Muscle of back (tissue), 11 donors: ENCODE measurements around the gene UBE2O. TPM values are rescaled to one million over a fixed set of nuclear protein-coding genes. Genes with fewer than 3 reads are reported as not detected.
A peak's percentile ranks its signal among the peaks of the same experiment; 100 is the strongest.

Experiments used
- DNase-seq, 3 donors: peaks; one replicate each; pipeline versions ENCODE4 v3.0.0 to v3.0.0-alpha.2; 2013
- polyA plus RNA-seq, 10 donors: library from polyadenylated mRNA; unstranded; fragments of 120-200 nt; gene quantifications; one replicate each; pipeline ENCODE4 v1.2.1, GENCODE V29; 2013; ENCODE audit not compliant: insufficient read length in 10 of 10

Gene UBE2O
- polyA plus RNA-seq, 10 donors: 13.0 to 24.8 (median 16.2) TPM

DNA sequence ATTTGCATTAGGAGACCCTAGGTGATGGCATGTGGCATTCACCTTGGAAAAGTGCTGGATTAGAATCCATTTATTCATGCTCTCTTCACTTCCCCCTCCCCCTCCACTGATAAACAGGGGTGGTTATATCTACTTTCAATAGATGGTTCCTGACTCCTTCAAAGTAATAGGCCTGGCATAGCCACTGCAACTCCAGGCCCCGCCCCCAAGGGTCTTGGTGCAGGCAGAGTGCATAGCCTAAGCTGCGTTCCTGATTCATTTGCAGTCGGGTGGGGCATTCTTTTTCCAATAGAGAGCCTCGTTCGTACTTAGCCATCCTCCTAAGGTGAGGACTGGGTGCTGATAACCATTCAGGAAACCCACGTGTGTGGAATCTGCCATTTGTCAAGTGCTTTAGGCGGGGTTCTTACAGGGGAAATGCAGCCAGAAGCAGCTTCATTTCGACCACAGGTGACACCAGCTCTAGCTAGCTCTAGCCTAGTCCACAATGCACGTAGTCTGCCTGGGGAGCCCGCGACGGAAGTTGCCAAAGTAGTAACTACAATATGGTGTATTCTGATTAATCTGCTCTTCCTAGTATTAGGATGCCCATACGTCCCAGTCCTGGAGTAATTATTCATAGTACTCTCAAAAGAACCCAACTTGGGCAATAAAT is 11.1 kb downstream of the UBE2O start:
- DNase-seq: no peak

DNA sequence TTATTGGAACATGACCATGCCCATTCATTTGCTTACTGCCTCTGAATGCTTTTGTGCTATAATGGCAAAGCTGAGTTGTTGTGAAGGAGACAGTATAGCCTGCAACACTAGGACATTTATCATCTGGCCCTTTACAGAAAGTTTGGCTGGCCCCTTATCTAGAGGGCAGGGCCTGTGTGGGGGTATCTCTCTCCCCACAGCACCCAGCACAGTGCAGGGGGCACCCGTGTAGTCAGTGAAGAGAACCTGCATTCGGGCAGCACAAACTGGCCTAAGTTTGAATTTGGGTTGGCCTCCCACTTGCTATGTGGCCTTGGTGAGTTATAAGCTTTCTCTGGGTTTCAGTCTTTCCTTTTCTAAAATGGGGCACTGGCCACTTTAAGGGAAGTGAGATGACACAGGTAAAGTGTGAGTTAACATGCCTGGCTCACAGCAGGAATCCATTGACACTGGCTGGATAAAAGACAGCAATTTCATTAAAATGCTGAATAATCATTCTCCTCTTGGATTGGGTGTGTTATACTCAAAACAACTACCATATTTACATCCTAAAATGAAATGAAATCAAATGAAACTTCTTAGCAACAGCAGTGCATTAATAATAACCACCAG is 12.1 kb downstream of the UBE2O start:
- no peak for DNase-seq

DNA sequence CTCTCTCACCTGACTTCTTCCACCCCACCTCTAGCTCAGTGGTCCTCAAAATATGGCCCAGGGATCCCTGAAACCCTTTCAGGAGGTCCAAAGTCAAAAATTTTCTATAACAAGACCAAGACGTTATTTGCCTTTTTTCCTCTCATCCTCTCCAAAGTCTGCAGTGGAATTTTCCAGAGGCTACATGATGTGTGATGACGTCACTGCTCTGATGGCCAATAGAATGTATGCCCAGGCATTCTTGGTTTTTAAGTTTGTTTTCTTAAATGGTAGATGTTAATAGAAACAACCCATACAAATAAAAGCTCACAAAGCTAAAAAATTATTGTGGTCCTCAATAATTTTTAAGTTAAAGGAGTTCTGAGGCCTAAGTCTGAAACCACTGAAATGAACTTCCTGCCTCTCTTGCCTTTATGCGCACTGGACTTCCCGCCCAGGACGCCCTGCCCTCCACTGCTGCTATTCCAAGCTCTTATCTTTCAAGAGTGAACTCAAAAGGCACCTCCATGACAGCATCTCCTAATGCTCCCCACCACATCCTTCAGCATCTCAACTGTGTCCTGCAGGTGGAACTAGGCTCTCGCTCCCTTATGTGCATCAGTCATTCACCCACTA is 13.5 kb downstream of the UBE2O start:
- no peak for DNase-seq

DNA sequence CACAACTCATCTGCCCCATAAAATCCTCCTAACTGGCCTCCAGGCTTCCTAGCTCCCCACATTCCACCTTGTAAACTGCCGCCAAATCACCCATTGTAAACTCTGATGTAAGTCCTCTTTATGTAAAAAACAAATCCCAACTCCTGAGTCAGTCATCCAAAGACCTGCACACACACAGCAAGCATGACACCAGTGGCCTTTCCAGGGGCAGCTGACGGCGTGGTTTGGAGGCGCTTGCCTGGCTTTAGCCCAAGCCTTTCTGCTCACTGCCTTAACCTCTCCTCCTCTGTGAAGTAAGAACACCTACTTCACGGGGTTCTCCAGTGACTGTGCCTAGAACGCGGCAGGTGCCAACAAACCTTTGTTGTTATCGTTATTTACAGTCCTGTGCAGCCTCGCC is 14.0 kb downstream of the UBE2O start:
- DNase-seq: no peak

DNA sequence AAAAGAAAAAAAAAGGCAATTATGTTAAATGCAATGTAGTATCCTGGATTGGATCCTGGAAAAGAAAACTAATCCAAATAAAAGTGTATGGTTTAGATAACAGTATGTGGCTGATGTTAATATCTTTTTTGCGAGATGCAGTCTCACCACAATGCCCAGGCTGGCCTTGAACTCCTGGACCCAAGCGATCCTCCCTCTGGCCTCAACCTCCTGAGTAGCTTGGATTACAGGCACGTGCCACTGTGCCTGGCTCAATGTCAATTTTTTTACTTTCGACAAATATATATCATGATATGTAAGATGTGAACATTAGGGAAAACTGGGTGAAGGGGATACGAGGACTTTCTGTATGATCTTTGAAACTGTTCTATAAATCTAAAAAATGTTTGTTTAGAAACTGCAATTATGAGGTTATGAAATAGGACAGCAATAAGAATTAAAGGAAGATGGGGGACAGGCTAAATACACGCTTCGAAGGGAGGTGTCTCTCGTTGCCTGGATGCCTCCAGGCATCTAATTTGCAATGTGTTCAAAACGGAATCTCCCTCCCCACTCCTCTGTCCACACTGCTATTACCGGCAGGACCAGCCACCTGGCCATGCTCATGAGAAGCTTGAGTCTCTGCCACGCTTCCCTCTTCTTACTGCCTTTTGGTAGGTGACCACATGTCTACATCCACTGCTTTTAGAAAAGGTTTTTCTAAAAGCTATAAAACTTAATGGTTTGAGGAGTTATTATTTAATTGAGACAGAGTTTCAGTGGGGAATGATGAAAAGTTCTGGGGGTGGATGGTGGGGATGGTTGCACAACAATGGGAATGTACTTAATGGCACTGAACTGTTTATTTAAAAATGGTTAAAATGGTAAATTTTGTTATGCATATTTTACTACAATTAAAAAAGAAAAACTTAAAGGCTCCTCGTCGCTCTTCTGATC is 15.2 kb downstream of the UBE2O start:
- no peak for DNase-seq

DNA sequence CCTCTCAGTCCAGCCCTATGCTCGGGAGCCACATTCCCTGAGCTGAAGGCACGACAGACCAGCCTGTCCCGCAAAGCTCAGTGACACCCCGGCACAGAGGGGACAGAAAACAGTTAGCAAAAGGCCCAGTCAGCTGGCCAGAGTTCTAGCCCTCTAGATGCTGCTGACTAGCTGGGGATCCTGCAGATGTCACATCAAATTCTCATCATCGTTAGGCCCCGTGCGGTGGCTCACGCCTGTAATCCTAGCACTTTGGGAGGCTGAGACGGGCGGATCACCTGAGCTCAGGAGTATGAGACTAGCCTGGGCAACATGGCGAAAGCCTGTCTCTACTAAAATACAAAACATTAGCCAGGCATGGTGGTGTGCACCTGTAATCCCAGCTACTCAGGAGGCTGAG is 17.2 kb downstream of the UBE2O start:
- DNase-seq: no peak

DNA sequence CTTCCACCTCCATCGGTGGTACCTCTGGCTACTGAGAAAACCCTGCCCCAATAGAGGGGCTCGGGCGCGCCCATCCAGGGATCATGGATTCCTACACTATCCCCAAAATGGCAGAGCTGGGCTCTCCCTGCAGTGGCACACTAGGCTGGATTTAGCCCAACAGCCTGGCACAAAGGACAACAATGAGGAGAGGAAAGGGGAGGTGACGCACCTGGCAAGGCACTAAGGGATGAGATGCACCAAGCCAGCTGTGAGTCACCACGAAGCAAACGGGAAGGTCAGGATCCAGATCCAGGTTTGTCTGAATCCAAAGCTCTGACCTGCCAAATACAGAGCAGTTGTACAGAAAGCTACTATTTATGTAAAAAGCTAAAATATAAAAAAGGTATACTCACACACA is 18.1 kb downstream of the UBE2O start:
- DNase-seq: no peak

DNA sequence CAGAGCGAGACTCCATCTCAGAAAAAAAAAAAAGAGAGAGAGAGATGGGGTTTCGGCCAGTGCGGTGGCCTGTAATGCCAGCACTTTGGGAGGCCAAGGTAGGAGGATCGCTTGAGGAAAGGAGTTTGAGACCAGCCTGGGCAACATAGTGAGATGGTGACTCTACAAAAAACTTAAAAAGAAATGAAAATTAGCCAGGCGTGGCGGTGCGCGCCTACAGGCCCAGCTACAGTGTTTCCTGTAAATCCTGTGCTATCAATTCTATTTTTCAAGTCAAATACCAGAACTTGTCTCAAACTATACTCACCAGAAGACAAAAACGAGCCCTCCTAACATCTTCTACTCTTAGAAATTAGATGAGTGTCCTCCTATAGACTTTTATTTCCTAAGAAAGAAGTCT is 19.3 kb downstream of the UBE2O start:
- DNase-seq: no peak

DNA sequence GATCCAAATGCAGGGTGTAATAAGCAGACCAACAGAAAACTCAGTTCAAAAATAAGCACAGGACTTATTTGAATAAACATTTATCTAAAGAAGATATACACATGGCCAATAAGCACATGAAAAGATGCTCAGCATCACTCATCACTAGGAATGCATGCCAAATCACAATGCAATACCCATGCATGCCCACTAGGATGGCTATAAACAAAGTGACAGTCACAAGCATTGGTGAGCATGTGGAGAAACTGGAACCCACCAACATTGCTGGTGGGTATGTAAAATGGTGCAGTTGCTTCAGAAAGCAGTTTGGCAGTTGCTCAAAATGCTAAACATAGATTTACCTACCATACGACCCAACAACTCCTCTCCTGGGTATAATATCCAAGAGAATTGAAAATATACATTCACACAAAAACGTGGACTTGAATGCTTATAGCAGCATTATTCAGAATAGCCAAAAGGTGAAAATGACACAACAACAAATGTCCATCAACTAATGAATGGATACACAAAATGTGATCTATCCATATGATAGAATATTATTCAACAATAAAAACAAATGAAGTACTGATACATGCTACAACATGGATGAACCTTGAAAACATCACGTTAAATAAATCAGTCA is 20.1 kb downstream of the UBE2O start:
- DNase-seq: no peak

DNA sequence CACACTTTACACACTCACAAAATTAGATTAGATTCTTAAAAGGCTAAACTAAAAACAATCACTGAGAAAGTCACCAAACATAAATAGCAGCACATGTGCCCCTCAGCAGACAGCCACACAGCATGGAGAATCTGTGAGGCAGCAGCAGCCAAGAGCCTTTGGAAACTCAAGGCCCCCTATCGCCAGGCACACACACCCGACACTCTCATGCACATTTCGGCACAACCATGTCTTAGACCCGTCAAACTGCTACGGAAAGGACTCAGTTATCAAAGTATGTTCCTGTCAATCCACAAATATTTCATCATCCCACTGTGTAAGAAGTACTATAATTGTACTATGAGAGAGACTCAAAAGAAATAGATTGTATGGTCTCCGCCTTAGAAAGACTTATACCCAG is 20.9 kb downstream of the UBE2O start:
- DNase-seq: no peak

DNA sequence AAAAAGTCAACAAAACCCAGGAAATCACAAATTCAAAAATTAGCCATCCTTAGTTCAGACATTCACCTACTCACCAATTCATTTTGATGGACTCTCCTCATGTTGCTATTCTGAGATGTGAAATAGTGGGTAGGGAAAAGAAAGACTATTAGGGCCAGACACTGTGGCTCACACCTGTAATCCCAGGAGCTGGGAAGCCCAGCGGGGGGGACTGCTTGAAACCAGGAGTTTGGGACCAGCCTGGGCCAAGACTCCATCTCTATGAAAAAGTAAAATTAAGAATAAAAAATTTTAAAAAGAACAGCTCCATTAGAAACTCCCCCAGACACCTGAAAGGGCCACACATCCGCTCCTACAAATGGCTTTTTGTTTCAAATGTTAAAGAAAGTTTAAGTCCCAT is 21.4 kb downstream of the UBE2O start:
- no peak for DNase-seq

DNA sequence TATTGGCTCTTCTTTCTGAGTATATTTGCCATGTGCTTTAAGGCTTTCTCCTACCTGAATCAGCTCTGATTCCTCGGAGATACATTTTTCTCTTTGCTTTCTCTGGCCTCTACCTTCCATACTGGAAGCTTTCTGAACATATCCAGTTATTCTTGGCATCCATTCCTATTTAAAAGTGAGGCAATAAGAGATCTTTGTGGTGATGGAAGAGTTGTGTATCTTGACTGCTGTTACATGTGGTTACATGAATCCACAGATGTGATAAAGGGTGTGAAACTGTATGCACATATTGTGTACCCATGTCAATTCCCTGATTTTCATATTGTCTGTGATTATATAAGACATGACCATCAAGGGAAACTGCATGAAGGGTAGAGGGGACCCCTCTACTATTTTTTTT is 24.4 kb downstream of the UBE2O start:
- DNase-seq: no peak

DNA sequence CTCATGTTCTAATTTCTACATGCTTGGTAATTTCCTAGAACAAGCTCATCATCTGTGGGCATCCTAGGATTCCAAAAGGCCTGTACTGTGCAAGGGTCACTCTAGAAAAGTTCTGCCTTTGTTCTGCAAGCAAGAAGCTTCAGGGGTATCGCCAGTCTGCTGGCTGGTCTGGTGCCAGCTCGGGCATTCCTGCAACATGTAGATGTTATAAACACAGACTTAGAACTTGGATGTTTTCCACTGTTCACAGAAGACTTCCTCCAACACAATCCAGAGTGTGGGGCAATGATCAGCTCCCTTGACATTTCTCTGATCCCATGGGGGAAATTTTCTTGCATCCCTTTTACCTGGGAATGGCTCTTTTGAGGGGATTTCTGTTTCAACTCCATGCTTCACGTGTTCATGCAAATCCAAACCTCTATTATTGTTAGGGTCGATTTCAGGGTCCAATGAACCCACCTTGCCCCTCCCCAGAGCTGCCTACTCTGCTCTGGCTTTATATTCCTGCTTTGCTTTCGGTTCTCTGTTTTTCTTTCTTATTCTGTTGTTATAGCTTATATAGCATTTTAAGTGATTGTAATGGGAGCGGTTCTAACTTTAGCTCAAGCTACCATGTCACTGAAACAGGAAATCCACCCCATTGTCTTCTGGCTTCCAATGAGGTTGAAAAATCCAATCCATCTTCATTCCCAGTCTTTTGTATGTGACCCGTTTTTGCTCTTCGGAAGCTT is 25.3 kb downstream of the UBE2O start:
- DNase-seq: no peak

DNA sequence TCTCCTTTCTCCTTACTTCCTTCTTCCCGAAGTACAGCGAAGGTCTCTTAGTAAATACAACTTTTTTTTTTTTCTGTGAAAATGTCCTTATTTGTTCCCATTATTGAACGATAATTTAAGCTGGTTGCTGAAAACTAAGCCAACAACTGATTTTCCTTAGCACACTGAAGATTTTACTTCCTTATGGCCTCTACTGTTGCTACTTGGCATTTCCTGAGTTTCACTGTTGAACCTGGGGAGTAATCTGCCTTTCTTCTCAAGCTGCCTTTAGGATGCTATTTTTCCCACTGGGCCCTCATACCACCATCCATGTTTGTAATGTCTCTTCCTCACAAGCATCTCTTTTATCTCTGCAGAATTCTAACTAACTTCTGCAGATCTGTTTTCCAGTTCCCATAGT is 26.1 kb downstream of the UBE2O start:
- DNase-seq: no peak

DNA sequence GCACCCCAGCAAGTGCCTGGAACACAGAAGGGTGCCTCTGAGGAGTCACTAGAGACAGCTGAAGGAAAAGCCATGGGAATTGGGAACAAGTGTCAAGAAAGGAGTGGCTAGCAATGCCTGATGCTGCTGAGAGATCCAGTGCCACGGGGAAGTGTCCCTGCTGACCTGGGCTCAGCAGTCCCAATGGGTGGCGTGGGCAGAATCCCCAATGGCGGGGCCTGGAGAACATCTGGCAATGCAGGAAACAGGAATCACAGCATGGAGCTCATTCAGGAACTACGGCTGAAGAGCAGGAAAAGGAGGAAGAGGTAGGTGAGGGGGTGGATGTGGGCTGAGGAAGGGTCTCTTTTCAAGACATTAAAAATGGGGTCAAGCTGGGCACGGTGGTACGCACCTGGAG is 30.1 kb downstream of the UBE2O start:
- no peak for DNase-seq

DNA sequence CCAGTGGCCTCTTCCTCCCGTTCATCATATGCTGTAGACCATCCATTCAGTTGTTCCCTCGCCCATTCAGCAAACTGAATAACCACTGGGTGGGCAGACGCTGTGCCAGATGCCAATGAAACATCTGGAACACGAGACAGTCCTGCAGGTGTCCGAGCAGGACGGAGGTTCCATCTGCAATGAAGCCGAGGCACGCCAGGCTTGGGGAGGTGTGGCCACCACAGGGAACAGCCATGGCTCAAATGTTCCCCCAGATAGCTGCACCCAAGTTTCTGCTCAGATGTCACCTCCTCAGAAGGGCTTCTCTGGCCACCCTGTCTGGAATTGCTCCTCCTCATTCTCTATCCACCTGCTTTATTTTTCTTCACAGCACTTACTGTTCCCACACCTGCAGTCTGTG is 30.5 kb downstream of the UBE2O start:
- no peak for DNase-seq

DNA sequence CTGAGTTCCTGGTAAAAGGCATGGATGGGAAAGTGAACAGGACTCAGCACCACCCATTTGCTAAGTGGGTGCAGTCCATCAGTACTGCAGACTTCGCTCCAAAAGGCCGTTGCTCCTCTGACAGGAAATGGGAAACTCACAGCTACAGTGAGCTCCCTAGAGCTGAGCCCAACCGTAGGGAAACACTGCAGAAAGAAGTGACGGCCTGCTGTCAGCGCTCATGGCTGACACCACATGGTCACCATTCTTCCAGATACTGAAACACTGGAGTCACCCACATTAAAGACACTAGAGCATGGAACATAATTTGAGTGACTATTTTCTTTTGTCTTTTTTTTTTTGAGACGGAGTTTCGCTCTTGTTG is 31.9 kb downstream of the UBE2O start:
- DNase-seq: peak in 1 of 3 donors; percentile 56

DNA sequence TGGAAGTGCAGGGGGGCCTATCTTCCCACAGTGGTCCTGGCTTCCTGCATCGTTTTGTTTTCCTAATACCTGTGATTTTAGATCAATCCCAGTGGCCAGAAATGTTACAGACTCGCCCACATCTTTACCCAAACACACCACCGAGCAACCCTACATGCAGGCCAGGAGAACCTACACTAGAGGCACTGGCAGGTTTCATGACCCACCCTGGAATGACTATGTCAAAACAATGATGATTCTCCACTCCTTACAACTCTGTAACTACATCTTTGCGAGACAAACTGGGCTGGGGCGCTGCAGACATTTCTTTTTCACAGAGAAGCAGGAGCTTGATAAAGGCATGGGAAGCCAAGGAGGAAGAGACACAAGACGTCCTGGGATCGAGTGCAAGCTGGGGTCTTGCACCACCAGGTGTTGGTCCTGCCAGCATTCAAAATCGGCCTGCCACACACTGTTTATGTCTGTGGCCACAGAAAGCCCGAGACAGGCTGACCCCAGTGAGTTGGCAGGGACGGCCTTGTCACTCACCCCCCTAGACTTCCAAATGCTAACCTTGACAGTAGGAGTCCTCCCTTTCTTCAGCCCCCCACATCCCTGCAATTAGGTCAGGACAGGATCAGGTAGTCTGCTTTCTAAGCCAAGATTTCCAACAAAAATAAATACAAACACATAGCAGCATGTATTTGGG is 32.5 kb downstream of the UBE2O start:
- no peak for DNase-seq

DNA sequence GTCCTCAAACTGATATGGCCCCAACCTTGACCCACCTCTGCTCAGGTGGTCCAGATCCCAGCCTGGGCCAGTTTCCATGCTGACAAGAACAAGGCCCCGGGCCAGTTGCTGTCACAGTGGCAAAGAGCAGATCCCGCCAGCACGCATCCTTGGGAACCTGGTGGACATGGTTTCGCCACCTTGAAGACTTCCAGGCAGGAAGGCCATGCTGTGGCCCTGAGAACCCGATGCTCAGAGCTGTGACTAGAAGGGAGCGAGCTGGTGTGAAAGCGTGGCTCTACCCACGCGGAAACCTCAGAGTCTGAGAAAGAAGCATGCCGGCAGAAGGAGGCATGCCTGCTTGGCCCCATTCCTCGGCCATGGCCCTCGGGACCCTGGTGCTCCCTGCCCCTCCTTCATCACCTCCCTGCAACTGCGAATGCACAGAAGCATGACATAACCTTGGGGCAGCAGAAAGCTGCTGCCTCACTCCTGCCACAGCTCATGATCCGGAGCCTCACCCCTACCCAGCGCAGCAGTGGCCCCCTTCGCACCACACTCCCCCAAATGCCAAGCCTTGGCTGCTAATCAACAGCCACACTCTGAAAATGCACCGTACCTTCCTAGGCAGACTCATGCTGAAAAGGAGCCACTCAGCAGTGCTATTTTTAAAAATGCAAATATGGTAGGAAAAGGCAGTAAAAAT is 33.2 kb downstream of the UBE2O start:
- DNase-seq: no peak

DNA sequence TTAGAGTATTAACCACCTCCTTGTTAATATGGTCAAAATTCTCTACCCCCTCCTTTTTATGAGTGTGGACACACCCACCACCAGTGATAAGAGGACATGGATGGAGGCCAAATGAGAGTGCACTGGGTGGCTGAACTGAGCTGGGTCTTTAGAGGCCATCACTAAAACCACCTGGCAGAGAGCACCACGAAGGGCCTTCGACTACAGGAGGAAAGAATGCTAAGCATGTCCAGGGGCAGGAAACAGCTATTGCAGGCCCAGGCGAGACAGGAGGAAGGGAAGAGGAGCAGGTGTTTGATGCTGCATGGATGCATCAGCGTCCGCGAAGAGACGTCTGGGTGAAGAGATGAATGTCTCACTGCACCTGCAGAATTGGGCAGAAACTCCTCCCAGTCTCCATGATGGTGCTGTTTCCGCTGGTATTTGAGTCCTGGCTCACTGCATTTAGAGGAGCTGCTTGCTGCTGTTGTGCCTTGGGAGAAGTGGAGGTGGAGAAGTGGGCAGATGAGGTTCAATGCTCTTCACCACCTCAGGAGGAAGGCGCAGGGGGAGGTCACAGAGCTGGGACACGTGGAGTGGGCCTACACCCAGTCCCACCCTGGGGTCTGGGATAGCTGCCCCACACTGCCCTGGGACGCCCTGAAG is 35.3 kb downstream of the UBE2O start:
- DNase-seq: no peak
